GM12892 (cell line): Measurements from ENCODE around the gene LETM1.
"Not testable (repeated sequence)": the region's sequence is repeated elsewhere in the genome, so short reads cannot be mapped to it uniquely, and the experiment has no call there.

ENCODE experiments used
- POLR2A ChIP-seq: IDR thresholded peaks from 2 replicates; pipeline ENCODE4 v1.6.1; 2011; ENCODE audit warnings: low read depth, low read length, control low read depth
- POLR2AphosphoS5 ChIP-seq: IDR thresholded peaks from 2 replicates; pipeline ENCODE4 v1.6.1; 2011; ENCODE audit warnings: low read depth, low read length, control low read depth
- TAF1 ChIP-seq: IDR thresholded peaks from 2 replicates; pipeline ENCODE4 v1.6.1; 2011; ENCODE audit warnings: low read depth, mild to moderate bottlenecking, control low read depth, low read length, borderline replicate concordance

- TF ChIP-seq POLR2AphosphoS5, POLR2A, TAF1: not testable (repeated sequence)
These were observed 11.3 kb downstream of the LETM1 start for GRCh38 chr4:1844618-1845017.
